ENCODE results near the gene CDH13.

Gene CDH13

GRCh38 chr16:82852388-82853008, 225.7 kb downstream of the CDH13 start:
- Histone ChIP-seq H3K4me3 (ENCODE audit: low read length) (no peak overlapping the region), H3K9ac (ENCODE audit: low read length) (no peak overlapping the region), H3K36me3 (ENCODE audit: control insufficient read depth, insufficient read depth, low read length, severe bottlenecking) (no peaks in the 10 kb centered on the region), H3K9me3 (ENCODE audit: control insufficient read depth, low read length) (no peaks in the 10 kb centered on the region), H3K27me3 (replicated peaks; ENCODE audit: control insufficient read depth, insufficient read depth, low read length) (no peaks in the 10 kb centered on the region), H3K4me1 (ENCODE audit: control insufficient read depth, insufficient read depth, low read length) (no peaks in the 10 kb centered on the region)
- DNase-seq (ENCODE audit: low read depth): no peak

GRCh38 chr16:82855471-82855870, 228.7 kb downstream of the CDH13 start:
- Histone ChIP-seq H3K36me3 (ENCODE audit: control insufficient read depth, insufficient read depth, low read length, severe bottlenecking) (no peaks in the 10 kb centered on the region), H3K9me3 (ENCODE audit: control insufficient read depth, low read length) (no peaks in the 10 kb centered on the region), H3K4me1 (ENCODE audit: control insufficient read depth, insufficient read depth, low read length) (no peaks in the 10 kb centered on the region), H3K4me3 (ENCODE audit: low read length) (no peak overlapping the region), H3K27me3 (replicated peaks; ENCODE audit: control insufficient read depth, insufficient read depth, low read length) (no peaks in the 10 kb centered on the region), H3K9ac (ENCODE audit: low read length) (no peak overlapping the region)
- DNase-seq (ENCODE audit: low read depth): peak; percentile 13

GRCh38 chr16:82857693-82858365, 231.1 kb downstream of the CDH13 start:
- no peaks in the 10 kb centered on the region for H3K4me1 ChIP-seq (ENCODE audit: control insufficient read depth, insufficient read depth, low read length)
- H3K36me3 ChIP-seq (ENCODE audit: control insufficient read depth, insufficient read depth, low read length, severe bottlenecking): no peaks in the 10 kb centered on the region
- DNase-seq (ENCODE audit: low read depth): no peak
- H3K4me3 ChIP-seq (ENCODE audit: low read length): no peak overlapping the region
- H3K9me3 ChIP-seq (ENCODE audit: control insufficient read depth, low read length): no peaks in the 10 kb centered on the region
- H3K27me3 ChIP-seq (replicated peaks; ENCODE audit: control insufficient read depth, insufficient read depth, low read length): no peaks in the 10 kb centered on the region
- no peak overlapping the region for H3K9ac ChIP-seq (ENCODE audit: low read length)

- no peak overlapping the region for H3K4me3 ChIP-seq (ENCODE audit: low read length)
These were observed 232.9 kb downstream of the CDH13 start for GRCh38 chr16:82859662-82860061.

GRCh38 chr16:82860071-82860470, 233.3 kb downstream of the CDH13 start:
- no peak for DNase-seq (ENCODE audit: low read depth)
- Histone ChIP-seq H3K36me3 (ENCODE audit: control insufficient read depth, insufficient read depth, low read length, severe bottlenecking) (no peaks in the 10 kb centered on the region), H3K4me1 (ENCODE audit: control insufficient read depth, insufficient read depth, low read length) (no peaks in the 10 kb centered on the region), H3K4me3 (ENCODE audit: low read length) (no peak overlapping the region), H3K9me3 (ENCODE audit: control insufficient read depth, low read length) (peaks cover 1% of the 10 kb centered on the region), H3K9ac (ENCODE audit: low read length) (no peak overlapping the region), H3K27me3 (replicated peaks; ENCODE audit: control insufficient read depth, insufficient read depth, low read length) (no peaks in the 10 kb centered on the region)

More at GRCh38 chr16:82859662-82860061, 232.9 kb downstream of the CDH13 start:
- DNase-seq (ENCODE audit: low read depth): no peak
- H3K9ac ChIP-seq (ENCODE audit: low read length): no peak overlapping the region
- no peaks in the 10 kb centered on the region for H3K9me3 ChIP-seq (ENCODE audit: control insufficient read depth, low read length)
- no peaks in the 10 kb centered on the region for H3K36me3 ChIP-seq (ENCODE audit: control insufficient read depth, insufficient read depth, low read length, severe bottlenecking)
- H3K4me1 ChIP-seq (ENCODE audit: control insufficient read depth, insufficient read depth, low read length): no peaks in the 10 kb centered on the region
- no peaks in the 10 kb centered on the region for H3K27me3 ChIP-seq (replicated peaks; ENCODE audit: control insufficient read depth, insufficient read depth, low read length)

GRCh38 chr16:82862057-82862456, 235.3 kb downstream of the CDH13 start:
- Histone ChIP-seq H3K4me1 (ENCODE audit: control insufficient read depth, insufficient read depth, low read length) (no peaks in the 10 kb centered on the region), H3K9ac (ENCODE audit: low read length) (no peak overlapping the region), H3K9me3 (ENCODE audit: control insufficient read depth, low read length) (peaks cover 4% of the 10 kb centered on the region), H3K4me3 (ENCODE audit: low read length) (no peak overlapping the region), H3K36me3 (ENCODE audit: control insufficient read depth, insufficient read depth, low read length, severe bottlenecking) (no peaks in the 10 kb centered on the region), H3K27me3 (replicated peaks; ENCODE audit: control insufficient read depth, insufficient read depth, low read length) (no peaks in the 10 kb centered on the region)
- no peak for DNase-seq (ENCODE audit: low read depth)

GRCh38 chr16:82864332-82865040, 237.7 kb downstream of the CDH13 start:
- H3K27me3 ChIP-seq (replicated peaks; ENCODE audit: control insufficient read depth, insufficient read depth, low read length): no peaks in the 10 kb centered on the region
- no peak overlapping the region for H3K4me3 ChIP-seq (ENCODE audit: low read length)
- H3K9me3 ChIP-seq (ENCODE audit: control insufficient read depth, low read length): peaks cover 4% of the 10 kb centered on the region
- H3K36me3 ChIP-seq (ENCODE audit: control insufficient read depth, insufficient read depth, low read length, severe bottlenecking): no peaks in the 10 kb centered on the region
- no peaks in the 10 kb centered on the region for H3K4me1 ChIP-seq (ENCODE audit: control insufficient read depth, insufficient read depth, low read length)
- H3K9ac ChIP-seq (ENCODE audit: low read length): no peak overlapping the region
- no peak for DNase-seq (ENCODE audit: low read depth)

- Histone ChIP-seq H3K27me3 (replicated peaks; ENCODE audit: control insufficient read depth, insufficient read depth, low read length) (no peaks in the 10 kb centered on the region), H3K9me3 (ENCODE audit: control insufficient read depth, low read length) (peaks cover 4% of the 10 kb centered on the region), H3K36me3 (ENCODE audit: control insufficient read depth, insufficient read depth, low read length, severe bottlenecking) (no peaks in the 10 kb centered on the region), H3K9ac (ENCODE audit: low read length) (no peak overlapping the region), H3K4me3 (ENCODE audit: low read length) (no peak overlapping the region), H3K4me1 (ENCODE audit: control insufficient read depth, insufficient read depth, low read length) (no peaks in the 10 kb centered on the region)
- DNase-seq (ENCODE audit: low read depth): no peak
These were observed 238.6 kb downstream of the CDH13 start for GRCh38 chr16:82865412-82865811.

- H3K9me3 ChIP-seq (ENCODE audit: control insufficient read depth, low read length): peaks cover 19% of the 10 kb centered on the region
- no peaks in the 10 kb centered on the region for H3K36me3 ChIP-seq (ENCODE audit: control insufficient read depth, insufficient read depth, low read length, severe bottlenecking)
- no peak overlapping the region for H3K9ac ChIP-seq (ENCODE audit: low read length)
- no peak overlapping the region for H3K4me3 ChIP-seq (ENCODE audit: low read length)
- H3K27me3 ChIP-seq (replicated peaks; ENCODE audit: control insufficient read depth, insufficient read depth, low read length): no peaks in the 10 kb centered on the region
- DNase-seq (ENCODE audit: low read depth): no peak
- no peaks in the 10 kb centered on the region for H3K4me1 ChIP-seq (ENCODE audit: control insufficient read depth, insufficient read depth, low read length)
These were observed 240.7 kb downstream of the CDH13 start for GRCh38 chr16:82867485-82867884.

- H3K9ac ChIP-seq (ENCODE audit: low read length): no peak overlapping the region
- no peak for DNase-seq (ENCODE audit: low read depth)
- peaks cover 7% of the 10 kb centered on the region for H3K4me1 ChIP-seq (ENCODE audit: control insufficient read depth, insufficient read depth, low read length)
- no peak overlapping the region for H3K4me3 ChIP-seq (ENCODE audit: low read length)
- no peaks in the 10 kb centered on the region for H3K36me3 ChIP-seq (ENCODE audit: control insufficient read depth, insufficient read depth, low read length, severe bottlenecking)
- peaks cover 14% of the 10 kb centered on the region for H3K9me3 ChIP-seq (ENCODE audit: control insufficient read depth, low read length)
- H3K27me3 ChIP-seq (replicated peaks; ENCODE audit: control insufficient read depth, insufficient read depth, low read length): no peaks in the 10 kb centered on the region
These were observed 247.5 kb downstream of the CDH13 start for GRCh38 chr16:82874271-82874670.

- Histone ChIP-seq H3K4me1 (ENCODE audit: control insufficient read depth, insufficient read depth, low read length) (peaks cover 7% of the 10 kb centered on the region), H3K27me3 (replicated peaks; ENCODE audit: control insufficient read depth, insufficient read depth, low read length) (no peaks in the 10 kb centered on the region), H3K36me3 (ENCODE audit: control insufficient read depth, insufficient read depth, low read length, severe bottlenecking) (no peaks in the 10 kb centered on the region), H3K9me3 (ENCODE audit: control insufficient read depth, low read length) (peaks cover 14% of the 10 kb centered on the region), H3K4me3 (ENCODE audit: low read length) (no peak overlapping the region), H3K9ac (ENCODE audit: low read length) (no peak overlapping the region)
- DNase-seq (ENCODE audit: low read depth): no peak
These were observed 247.9 kb downstream of the CDH13 start for GRCh38 chr16:82874672-82875071.

Data from adipocyte (in vitro differentiated cells).